AG04450 (cell line): ENCODE data around the gene RCCD1. TPM values are rescaled to one million over a fixed set of nuclear protein-coding genes. Genes with fewer than 3 reads are reported as not detected.

Experiments used
- CTCF ChIA-PET: fragments of 300-600, 350-600 bp; formaldehyde crosslinking; extraction: SDS; loops from one replicate; lab custom pipeline; 2022; ENCODE audit warnings: antibody characterized with exemption, inconsistent platforms; lab: Charles Lee
- POLR2A ChIA-PET: fragments of 350-600 bp; formaldehyde crosslinking; extraction: SDS; loops from one replicate; lab custom pipeline; 2021; ENCODE audit warnings: antibody characterized with exemption, inconsistent platforms; lab: Yijun Ruan, JAX
- DNase-seq: peaks from one replicate; pipeline ENCODE4 v3.0.0-alpha.2; 2011; ENCODE audit warnings: low read depth, low spot score
- H3K27ac ChIP-seq: one replicate; pipeline ENCODE4 v1.5.1; 2012; ENCODE audit warnings: low read depth, low read length, control low read depth
- H3K27me3 ChIP-seq: one replicate; pipeline ENCODE4 v1.6.0; 2012; ENCODE audit warnings: low read length; ENCODE audit not compliant: control insufficient read depth, insufficient read depth
- H3K4me3 ChIP-seq: 2 replicates; pipeline ENCODE4 v1.5.1; 2011; ENCODE audit warnings: mild to moderate bottlenecking, low read depth, low read length, control low read depth
- H3K9me3 ChIP-seq: 2 replicates; pipeline ENCODE4 v1.5.1; 2012; ENCODE audit warnings: low read length; ENCODE audit not compliant: control insufficient read depth, insufficient read depth
- polyA plus RNA-seq: library from polyadenylated mRNA; depleted of rRNA; stranded (reverse); fragments of >200 nt; gene quantifications from 2 replicates; pipeline ENCODE4 v1.2.3, GENCODE V29; 2011
- TF ChIP-seq, protein P1 (sequence below): IDR thresholded peaks from 2 replicates; pipeline ENCODE4 v1.5.1; 2011; ENCODE audit warnings: low read depth, low read length, control low read depth, inconsistent platforms

RCCD1 gene
- polyA plus RNA-seq, 1 experiment, result 6.1 TPM

- no peaks in the 10 kb centered on the region for H3K27me3 ChIP-seq
- H3K9me3 ChIP-seq, result no peaks in the 10 kb centered on the region; the same call in 1 of the 2 replicates
- ChIA-PET CTCF (interaction anchor here (0.6 to 3.5 kb wide), 3 partner anchors 34 to 65 kb away, joined by 4 to 13 read pairs (median 7); partner anchors contain the start of gene HDDC3), POLR2A (no interaction called here)
- no peak for DNase-seq
- no peak overlapping the region for H3K4me3 ChIP-seq
- H3K27ac ChIP-seq, result no peak overlapping the region
- TF ChIP-seq, protein P1, sequence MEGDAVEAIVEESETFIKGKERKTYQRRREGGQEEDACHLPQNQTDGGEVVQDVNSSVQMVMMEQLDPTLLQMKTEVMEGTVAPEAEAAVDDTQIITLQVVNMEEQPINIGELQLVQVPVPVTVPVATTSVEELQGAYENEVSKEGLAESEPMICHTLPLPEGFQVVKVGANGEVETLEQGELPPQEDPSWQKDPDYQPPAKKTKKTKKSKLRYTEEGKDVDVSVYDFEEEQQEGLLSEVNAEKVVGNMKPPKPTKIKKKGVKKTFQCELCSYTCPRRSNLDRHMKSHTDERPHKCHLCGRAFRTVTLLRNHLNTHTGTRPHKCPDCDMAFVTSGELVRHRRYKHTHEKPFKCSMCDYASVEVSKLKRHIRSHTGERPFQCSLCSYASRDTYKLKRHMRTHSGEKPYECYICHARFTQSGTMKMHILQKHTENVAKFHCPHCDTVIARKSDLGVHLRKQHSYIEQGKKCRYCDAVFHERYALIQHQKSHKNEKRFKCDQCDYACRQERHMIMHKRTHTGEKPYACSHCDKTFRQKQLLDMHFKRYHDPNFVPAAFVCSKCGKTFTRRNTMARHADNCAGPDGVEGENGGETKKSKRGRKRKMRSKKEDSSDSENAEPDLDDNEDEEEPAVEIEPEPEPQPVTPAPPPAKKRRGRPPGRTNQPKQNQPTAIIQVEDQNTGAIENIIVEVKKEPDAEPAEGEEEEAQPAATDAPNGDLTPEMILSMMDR, result no peak
Measured at GRCh38 chr15:90990446-90990845, 35.8 kb downstream of the RCCD1 start.

GRCh38 chr15:90991587-90992285, 37.1 kb downstream of the RCCD1 start:
- no peaks in the 10 kb centered on the region for H3K27me3 ChIP-seq
- ChIA-PET CTCF (no interaction called here), POLR2A (no interaction called here)
- H3K4me3 ChIP-seq, result no peak overlapping the region
- DNase-seq, result no peak
- TF ChIP-seq, protein P1, result no peak
- no peaks in the 10 kb centered on the region; the same call in 1 of the 2 replicates for H3K9me3 ChIP-seq
- H3K27ac ChIP-seq, result no peak overlapping the region

DNA sequence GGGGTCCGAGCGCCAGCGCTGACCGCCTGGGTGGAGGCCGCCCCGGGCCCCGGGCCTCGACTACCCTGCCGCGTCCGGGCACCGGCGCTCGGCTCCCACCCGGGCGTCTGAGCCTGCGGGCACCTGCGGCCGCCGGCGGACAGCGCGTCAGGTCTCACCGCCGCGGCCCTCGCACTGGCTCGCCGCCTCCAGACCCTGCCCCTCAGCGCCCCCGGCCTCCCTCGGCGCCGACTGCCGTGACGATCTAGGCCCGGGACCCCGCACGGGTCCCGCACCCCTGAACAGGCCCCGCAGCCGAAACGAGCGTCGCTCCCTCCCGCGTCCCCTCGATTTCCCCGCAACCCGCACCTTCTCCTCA, 39.4 kb downstream of the RCCD1 start:
- Histone ChIP-seq H3K27me3 (no peaks in the 10 kb centered on the region), H3K9me3 (no peaks in the 10 kb centered on the region; the same call in 1 of the 2 replicates), H3K27ac (peak overlapping the region; percentile 57), H3K4me3 (peak overlapping the region; percentile 99)
- ChIA-PET CTCF (interaction anchor here (0.6 to 2.7 kb wide), 3 partner anchors 38 to 58 kb away, joined by 4 to 16 read pairs (median 7); no protein-coding TSS in a partner anchor), POLR2A (interaction anchor here (1.1 kb wide), 1 partner anchor 9 kb away, joined by 3 read pairs; no protein-coding TSS in a partner anchor)
- TF ChIP-seq, protein P1, result no peak
- no peak for DNase-seq

- DNase-seq, result peak; percentile 93
- Histone ChIP-seq H3K27me3 (no peaks in the 10 kb centered on the region), H3K9me3 (no peaks in the 10 kb centered on the region; the same call in 1 of the 2 replicates), H3K4me3 (peak within 1 kb of the TSS; percentile 99), H3K27ac (peak within 1 kb of the TSS; percentile 87)
- TF ChIP-seq, protein P1, result no peak
- ChIA-PET CTCF (interaction anchor here (2.7 kb wide), 1 partner anchor 38 kb away, joined by 16 read pairs; no protein-coding TSS in a partner anchor), POLR2A (interaction anchor here (0.5 to 1.1 kb wide), 2 partner anchors 8 to 1819 kb away, joined by 3 read pairs; no protein-coding TSS in a partner anchor)
Measured at GRCh38 chr15:90994417-90995311, 40.0 kb downstream of the RCCD1 start, which contains the start of gene PRC1. PRC1 (minus strand) TSS chr15:90994535; CDS start chr15:90994417, 118 bp downstream.
